ENCODE measurements around the gene AIRE.

DNA sequence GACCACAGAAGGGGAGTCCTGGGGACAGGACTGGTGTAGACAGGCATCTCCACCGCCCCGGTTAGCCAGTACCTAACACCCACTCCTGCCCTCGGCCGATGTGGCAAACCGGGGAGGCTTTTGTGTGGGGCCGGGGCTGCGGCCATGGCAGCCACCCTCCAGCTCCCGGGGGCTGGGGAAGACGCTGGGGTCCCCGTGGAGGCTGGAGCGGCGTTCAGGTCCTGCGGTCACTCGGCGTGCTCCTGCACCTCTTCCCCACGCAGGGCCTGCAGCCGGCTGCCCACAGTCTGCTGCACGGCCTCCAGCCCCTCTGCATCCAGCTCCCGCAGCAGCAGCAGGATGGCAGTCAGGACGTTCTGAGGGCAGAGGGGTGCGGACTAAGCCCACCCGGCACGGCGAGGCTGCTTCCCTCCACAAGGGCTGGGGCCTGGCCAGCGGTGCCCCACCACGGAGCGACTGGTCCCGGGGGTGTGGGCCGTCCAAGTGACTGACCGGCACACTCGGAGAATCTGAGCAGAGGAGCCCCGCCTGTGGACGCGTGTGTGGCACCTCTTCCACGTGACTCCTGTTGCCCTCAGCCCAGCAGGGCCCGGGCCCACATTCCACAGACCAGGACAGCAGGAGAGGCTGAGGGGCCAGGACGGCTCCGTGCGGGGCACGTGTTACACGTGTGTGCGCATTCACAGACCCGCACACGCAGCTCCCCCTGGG lies 44.5 kb downstream of the AIRE start:
- TF ChIP-seq, protein P1, sequence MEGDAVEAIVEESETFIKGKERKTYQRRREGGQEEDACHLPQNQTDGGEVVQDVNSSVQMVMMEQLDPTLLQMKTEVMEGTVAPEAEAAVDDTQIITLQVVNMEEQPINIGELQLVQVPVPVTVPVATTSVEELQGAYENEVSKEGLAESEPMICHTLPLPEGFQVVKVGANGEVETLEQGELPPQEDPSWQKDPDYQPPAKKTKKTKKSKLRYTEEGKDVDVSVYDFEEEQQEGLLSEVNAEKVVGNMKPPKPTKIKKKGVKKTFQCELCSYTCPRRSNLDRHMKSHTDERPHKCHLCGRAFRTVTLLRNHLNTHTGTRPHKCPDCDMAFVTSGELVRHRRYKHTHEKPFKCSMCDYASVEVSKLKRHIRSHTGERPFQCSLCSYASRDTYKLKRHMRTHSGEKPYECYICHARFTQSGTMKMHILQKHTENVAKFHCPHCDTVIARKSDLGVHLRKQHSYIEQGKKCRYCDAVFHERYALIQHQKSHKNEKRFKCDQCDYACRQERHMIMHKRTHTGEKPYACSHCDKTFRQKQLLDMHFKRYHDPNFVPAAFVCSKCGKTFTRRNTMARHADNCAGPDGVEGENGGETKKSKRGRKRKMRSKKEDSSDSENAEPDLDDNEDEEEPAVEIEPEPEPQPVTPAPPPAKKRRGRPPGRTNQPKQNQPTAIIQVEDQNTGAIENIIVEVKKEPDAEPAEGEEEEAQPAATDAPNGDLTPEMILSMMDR (CRISPR knock-in tag; IDR thresholded peaks at IDR 0.05): no peak
- TF ChIP-seq, protein P2, sequence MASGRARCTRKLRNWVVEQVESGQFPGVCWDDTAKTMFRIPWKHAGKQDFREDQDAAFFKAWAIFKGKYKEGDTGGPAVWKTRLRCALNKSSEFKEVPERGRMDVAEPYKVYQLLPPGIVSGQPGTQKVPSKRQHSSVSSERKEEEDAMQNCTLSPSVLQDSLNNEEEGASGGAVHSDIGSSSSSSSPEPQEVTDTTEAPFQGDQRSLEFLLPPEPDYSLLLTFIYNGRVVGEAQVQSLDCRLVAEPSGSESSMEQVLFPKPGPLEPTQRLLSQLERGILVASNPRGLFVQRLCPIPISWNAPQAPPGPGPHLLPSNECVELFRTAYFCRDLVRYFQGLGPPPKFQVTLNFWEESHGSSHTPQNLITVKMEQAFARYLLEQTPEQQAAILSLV (CRISPR knock-in tag; IDR thresholded peaks at IDR 0.05; ENCODE audit: borderline replicate concordance): no peak
- TF ChIP-seq ZMAT3 (CRISPR knock-in tag; conservative IDR thresholded peaks at IDR 0.05): no peak
- TF ChIP-seq, protein P3, sequence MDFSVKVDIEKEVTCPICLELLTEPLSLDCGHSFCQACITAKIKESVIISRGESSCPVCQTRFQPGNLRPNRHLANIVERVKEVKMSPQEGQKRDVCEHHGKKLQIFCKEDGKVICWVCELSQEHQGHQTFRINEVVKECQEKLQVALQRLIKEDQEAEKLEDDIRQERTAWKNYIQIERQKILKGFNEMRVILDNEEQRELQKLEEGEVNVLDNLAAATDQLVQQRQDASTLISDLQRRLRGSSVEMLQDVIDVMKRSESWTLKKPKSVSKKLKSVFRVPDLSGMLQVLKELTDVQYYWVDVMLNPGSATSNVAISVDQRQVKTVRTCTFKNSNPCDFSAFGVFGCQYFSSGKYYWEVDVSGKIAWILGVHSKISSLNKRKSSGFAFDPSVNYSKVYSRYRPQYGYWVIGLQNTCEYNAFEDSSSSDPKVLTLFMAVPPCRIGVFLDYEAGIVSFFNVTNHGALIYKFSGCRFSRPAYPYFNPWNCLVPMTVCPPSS (IDR thresholded peaks at IDR 0.05): no peak
- TF ChIP-seq MAFG (CRISPR knock-in tag; IDR thresholded peaks at IDR 0.05): no peak

All from HepG2 (cell line).